ENCODE data around the gene SLC35D2.

GRCh38 chr9:96361668-96362067 is 21.8 kb downstream of the SLC35D2 start:
- TF ChIP-seq EZH2 (IDR thresholded peaks at IDR 0.05; ENCODE audit: borderline replicate concordance, insufficient read depth, low read length, poor library complexity, severe bottlenecking) (no peak), CTCF (IDR thresholded peaks at IDR 0.05; ENCODE audit: poor library complexity, severe bottlenecking) (no peak), RAD21 (conservative IDR thresholded peaks at IDR 0.05) (no peak), POLR2AphosphoS5 (IDR thresholded peaks at IDR 0.05) (no peak), MXI1 (conservative IDR thresholded peaks at IDR 0.05; ENCODE audit: poor library complexity, severe bottlenecking) (no peak)
